ENCODE results near the gene ABI3. TPM values are rescaled to one million over a fixed set of nuclear protein-coding genes. Genes with fewer than 3 reads are reported as not detected.
"Not testable (repeated sequence)": the region's sequence is repeated elsewhere in the genome, so short reads cannot be mapped to it uniquely, and the experiment has no call there.

Gene ABI3
- total and polyA plus RNA-seq, 12 donors, result 2.4 to 39.9 (median 15.1) TPM

GRCh38 chr17:49180998-49181635 lies 29.4 kb upstream of the ABI3 start:
- Histone ChIP-seq H3K27me3 (no peaks in the 10 kb centered on the region), H3K4me3 (no peak overlapping the region), H3K4me1 (replicated peaks in 1 of 2) (no peaks in the 10 kb centered on the region), H3K27ac (no peak overlapping the region), H3K9me3 (replicated peaks in 1 of 3) (peaks cover 0 to 19% (median 0%) of the 10 kb centered on the region in 3 donors), H3K36me3 (replicated peaks in 1 of 2) (no peaks in the 10 kb centered on the region)
- no peak for TF ChIP-seq CTCF (IDR thresholded peaks at IDR 0.05)
- TF ChIP-seq POLR2A (IDR thresholded peaks at IDR 0.05), result no peak
- no peak for DNase-seq
- intact Hi-C loops (cut with DNase I), result loop anchor here (5.0 kb wide), 2 partner anchors 41 to 46 kb away; no protein-coding TSS in a partner anchor
- WGBS, 4 donors, result 71 to 76% (median 72%) methylated on average over 6 of the region's 6 CpGs

GRCh38 chr17:49183341-49183740 lies 27.2 kb upstream of the ABI3 start:
- H3K27me3 ChIP-seq, result no peaks in the 10 kb centered on the region
- TF ChIP-seq CTCF (IDR thresholded peaks at IDR 0.05) (no peak), POLR2A (IDR thresholded peaks at IDR 0.05) (no peak)
- intact Hi-C loops (cut with DNase I), result loop anchor here (5.0 kb wide), 2 partner anchors 39 to 44 kb away; no protein-coding TSS in a partner anchor
- H3K4me3 ChIP-seq, result no peak overlapping the region
- H3K36me3 ChIP-seq (replicated peaks in 1 of 2), result no peaks in the 10 kb centered on the region
- H3K27ac ChIP-seq, result no peak overlapping the region
- 70 to 89% (median 75%) methylated on average over 2 to 5 of the region's 5 CpGs for WGBS, 4 donors
- no peaks in the 10 kb centered on the region for H3K4me1 ChIP-seq (replicated peaks in 1 of 2)
- peaks cover 0 to 7% (median 0%) of the 10 kb centered on the region in 3 donors for H3K9me3 ChIP-seq (replicated peaks in 1 of 3)
- no peak for DNase-seq

GRCh38 chr17:49183801-49184200 lies 26.7 kb upstream of the ABI3 start:
- H3K4me3 ChIP-seq, result no peak overlapping the region
- H3K27ac ChIP-seq, result no peak overlapping the region
- WGBS, 4 donors, result 85 to 86% methylated on average over 7 of the region's 7 CpGs; no CpG with 5 or more reads in 2 of the 4 donors
- peaks cover 0 to 7% (median 0%) of the 10 kb centered on the region in 3 donors for H3K9me3 ChIP-seq (replicated peaks in 1 of 3)
- DNase-seq, result no peak
- TF ChIP-seq POLR2A (IDR thresholded peaks at IDR 0.05) (no peak), CTCF (IDR thresholded peaks at IDR 0.05) (no peak)
- H3K27me3 ChIP-seq, result no peaks in the 10 kb centered on the region
- H3K36me3 ChIP-seq (replicated peaks in 1 of 2), result no peaks in the 10 kb centered on the region
- intact Hi-C loops (cut with DNase I), result loop anchor here (5.0 kb wide), 2 partner anchors 38 to 44 kb away; no protein-coding TSS in a partner anchor
- H3K4me1 ChIP-seq (replicated peaks in 1 of 2), result no peaks in the 10 kb centered on the region

GRCh38 chr17:49184522-49184921 lies 26.0 kb upstream of the ABI3 start:
- H3K4me3 ChIP-seq; H3K9me3 ChIP-seq (replicated peaks in 1 of 3); H3K27me3 ChIP-seq; H3K27ac ChIP-seq; DNase-seq; H3K36me3 ChIP-seq (replicated peaks in 1 of 2); H3K4me1 ChIP-seq (replicated peaks in 1 of 2): not testable (repeated sequence)
- intact Hi-C loops (cut with DNase I), result loop anchor here (5.0 kb wide), 2 partner anchors 38 to 43 kb away; no protein-coding TSS in a partner anchor

- DNase-seq; H3K27ac ChIP-seq; H3K4me3 ChIP-seq; H3K9me3 ChIP-seq (replicated peaks in 1 of 3); intact Hi-C loops (cut with DNase I); H3K36me3 ChIP-seq (replicated peaks in 1 of 2); H3K27me3 ChIP-seq; H3K4me1 ChIP-seq (replicated peaks in 1 of 2): not testable (repeated sequence)
- 89 to 100% (median 96%) methylated on average over 1 of the region's 1 CpG for WGBS, 4 donors
Observed at GRCh38 chr17:49185381-49185780, 25.1 kb upstream of the ABI3 start.

Data from adrenal gland (tissue), 12 donors.